GM18526 (cell line): ENCODE data around the gene C1orf159.

Experiments
- POLR2A ChIP-seq: IDR thresholded peaks from 3 replicates; pipeline ENCODE4 v1.6.1; 2011; ENCODE audit not compliant: insufficient read length; ENCODE audit errors: extremely low read depth

The C1orf159 gene

GRCh38 chr1:1043411-1043810, 72.5 kb downstream of the C1orf159 start:
- TF ChIP-seq POLR2A = no peak

- TF ChIP-seq POLR2A = no peak
These were observed 73.1 kb downstream of the C1orf159 start for GRCh38 chr1:1042835-1043234.

- no peak for TF ChIP-seq POLR2A
These were observed 74.0 kb downstream of the C1orf159 start for GRCh38 chr1:1041873-1042272.

- TF ChIP-seq POLR2A = no peak
These were observed 74.8 kb downstream of the C1orf159 start for GRCh38 chr1:1041092-1041523.

- no peak for TF ChIP-seq POLR2A
These were observed 75.6 kb downstream of the C1orf159 start for GRCh38 chr1:1040004-1040991.

GRCh38 chr1:1039145-1039910, 76.6 kb downstream of the C1orf159 start:
- no peak for TF ChIP-seq POLR2A

GRCh38 chr1:1038694-1039093, 77.2 kb downstream of the C1orf159 start:
- no peak for TF ChIP-seq POLR2A

- TF ChIP-seq POLR2A = no peak
These were observed 78.2 kb downstream of the C1orf159 start for GRCh38 chr1:1037366-1038327.

- no peak for TF ChIP-seq POLR2A
These were observed 80.5 kb downstream of the C1orf159 start for GRCh38 chr1:1035291-1035943.

- TF ChIP-seq POLR2A = no peak
These were observed 81.5 kb downstream of the C1orf159 start for GRCh38 chr1:1034439-1034781.

GRCh38 chr1:1033731-1034438, 82.0 kb downstream of the C1orf159 start:
- no peak for TF ChIP-seq POLR2A

GRCh38 chr1:1033009-1033587, 82.8 kb downstream of the C1orf159 start:
- TF ChIP-seq POLR2A = no peak

GRCh38 chr1:1032424-1032823, 83.5 kb downstream of the C1orf159 start:
- TF ChIP-seq POLR2A = no peak
